ENCODE data around the gene MTMR4. TPM values are rescaled to one million over a fixed set of nuclear protein-coding genes. Genes with fewer than 3 reads are reported as not detected.

Gene MTMR4
- total and polyA plus RNA-seq, 2 experiments from 2014 or later = 11.1 to 42.2 TPM

GRCh38 chr17:58487589-58488427 lies 26.6 kb downstream of the MTMR4 start, which contains the start of gene HSF5:
Gene HSF5 (minus strand): TSS chr17:58488408. CDS start chr17:58488274, 134 bp downstream.
- Histone ChIP-seq H2AFZ (peak within 1 kb of the TSS; percentile 99), H4K20me1 (replicated peaks; ENCODE audit: insufficient read depth) (no peaks in the 10 kb centered on the region), H3K4me1 (ENCODE audit: insufficient read depth) (0 out of 2 replicates have a peak, but pooled peaks cover 3% of the 10 kb centered on the region), H3K9me2 (ENCODE audit: insufficient read depth) (peaks cover 3% of the 10 kb centered on the region; the same call in 1 of the 2 replicates), H3K27ac (ENCODE audit: low read depth) (no peak within 1 kb of the TSS), H3F3A (replicated peaks; ENCODE audit: low read depth) (peaks cover 7% of the 10 kb centered on the region; the same call in 1 of the 2 replicates), H3K27me3 (ENCODE audit: insufficient read depth) (peaks cover 20% of the 10 kb centered on the region), H3K4me2 (peak within 1 kb of the TSS; percentile 73), H3K36me3 (ENCODE audit: insufficient read depth) (peaks cover 31% of the 10 kb centered on the region), H3K79me2 (replicated peaks; ENCODE audit: insufficient read depth) (no peaks in the 10 kb centered on the region), H3K4me3 (peak within 1 kb of the TSS; percentile 49)
- Mint-ChIP-seq H3K36me3 (ENCODE audit: low read depth) (peaks cover 42% of the 10 kb centered on the region), H3K4me3 (peak within 1 kb of the TSS; percentile 27; the same call in 1 of the 3 replicates), H3K27ac (no peak within 1 kb of the TSS), H3K4me1 (no peaks in the 10 kb centered on the region), H3K9me3 (no peaks in the 10 kb centered on the region; the same call in 2 of the 3 replicates), H3K27me3 (ENCODE audit: insufficient read depth, low read depth, poor library complexity) (peaks cover 4% of the 10 kb centered on the region)
- TF ChIP-seq CREB1 (CRISPR knock-in tag; IDR thresholded peaks at IDR 0.05; ENCODE audit: low read depth) (peak; percentile 33; the same call in 1 of the 2 replicates), EZH2 (IDR thresholded peaks at IDR 0.05; ENCODE audit: low read depth, unreplicated experiment) (no peak), JUNB (IDR thresholded peaks at IDR 0.05; ENCODE audit: unreplicated experiment) (no peak)
- TF ChIP-seq, protein P1, sequence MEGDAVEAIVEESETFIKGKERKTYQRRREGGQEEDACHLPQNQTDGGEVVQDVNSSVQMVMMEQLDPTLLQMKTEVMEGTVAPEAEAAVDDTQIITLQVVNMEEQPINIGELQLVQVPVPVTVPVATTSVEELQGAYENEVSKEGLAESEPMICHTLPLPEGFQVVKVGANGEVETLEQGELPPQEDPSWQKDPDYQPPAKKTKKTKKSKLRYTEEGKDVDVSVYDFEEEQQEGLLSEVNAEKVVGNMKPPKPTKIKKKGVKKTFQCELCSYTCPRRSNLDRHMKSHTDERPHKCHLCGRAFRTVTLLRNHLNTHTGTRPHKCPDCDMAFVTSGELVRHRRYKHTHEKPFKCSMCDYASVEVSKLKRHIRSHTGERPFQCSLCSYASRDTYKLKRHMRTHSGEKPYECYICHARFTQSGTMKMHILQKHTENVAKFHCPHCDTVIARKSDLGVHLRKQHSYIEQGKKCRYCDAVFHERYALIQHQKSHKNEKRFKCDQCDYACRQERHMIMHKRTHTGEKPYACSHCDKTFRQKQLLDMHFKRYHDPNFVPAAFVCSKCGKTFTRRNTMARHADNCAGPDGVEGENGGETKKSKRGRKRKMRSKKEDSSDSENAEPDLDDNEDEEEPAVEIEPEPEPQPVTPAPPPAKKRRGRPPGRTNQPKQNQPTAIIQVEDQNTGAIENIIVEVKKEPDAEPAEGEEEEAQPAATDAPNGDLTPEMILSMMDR (conservative IDR thresholded peaks at IDR 0.05; ENCODE audit: low read depth in 2 of 2) = peak; percentile 63 to 71
- ATAC-seq (peak; percentile 93), DNase-seq (ENCODE audit: low spot score) (peak; percentile 87)

DNA sequence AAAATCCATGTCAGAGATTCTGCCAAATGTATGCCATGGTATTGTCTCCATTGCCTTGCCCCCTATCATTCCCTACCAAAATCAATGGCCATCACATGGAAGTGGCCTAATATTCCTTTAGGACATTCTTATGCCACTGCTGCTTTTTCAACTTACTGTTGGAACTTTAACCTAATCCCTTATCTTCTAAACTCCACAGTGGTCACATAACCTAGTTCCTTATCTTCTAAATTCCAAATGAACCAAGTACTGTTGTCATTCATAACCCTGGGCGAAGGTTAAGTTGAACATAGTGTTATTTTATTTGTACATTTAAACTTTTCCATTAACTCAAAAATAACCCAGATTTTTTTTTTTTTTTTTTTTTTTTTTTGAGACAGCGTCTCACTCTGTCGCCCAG lies 29.8 kb downstream of the MTMR4 start:
- no peaks in the 10 kb centered on the region for H4K20me1 ChIP-seq (replicated peaks; ENCODE audit: insufficient read depth)
- H3K27ac ChIP-seq (ENCODE audit: low read depth) = no peak overlapping the region
- Mint-ChIP-seq H3K9me3 (no peaks in the 10 kb centered on the region; the same call in 2 of the 3 replicates), H3K4me3 (no peak overlapping the region), H3K27me3 (ENCODE audit: insufficient read depth, low read depth, poor library complexity) (peaks cover 4% of the 10 kb centered on the region), H3K4me1 (no peaks in the 10 kb centered on the region), H3K36me3 (ENCODE audit: low read depth) (peaks cover 14% of the 10 kb centered on the region), H3K27ac (no peak overlapping the region)
- H3K36me3 ChIP-seq (ENCODE audit: insufficient read depth) = peaks cover 7% of the 10 kb centered on the region; the same call in 1 of the 2 replicates
- H2AFZ ChIP-seq = no peak overlapping the region
- peaks cover 7% of the 10 kb centered on the region; the same call in 1 of the 2 replicates for H3F3A ChIP-seq (replicated peaks; ENCODE audit: low read depth)
- ATAC-seq = no peak
- H3K27me3 ChIP-seq (ENCODE audit: insufficient read depth) = peaks cover 20% of the 10 kb centered on the region
- no peak for DNase-seq (ENCODE audit: low spot score)
- no peak overlapping the region for H3K4me3 ChIP-seq
- H3K79me2 ChIP-seq (replicated peaks; ENCODE audit: insufficient read depth) = no peaks in the 10 kb centered on the region
- peaks cover 3% of the 10 kb centered on the region; the same call in 1 of the 2 replicates for H3K9me2 ChIP-seq (ENCODE audit: insufficient read depth)
- 0 out of 2 replicates have a peak, but pooled peaks cover 3% of the 10 kb centered on the region for H3K4me1 ChIP-seq (ENCODE audit: insufficient read depth)
- no peak overlapping the region for H3K4me2 ChIP-seq
- TF ChIP-seq, protein P2, sequence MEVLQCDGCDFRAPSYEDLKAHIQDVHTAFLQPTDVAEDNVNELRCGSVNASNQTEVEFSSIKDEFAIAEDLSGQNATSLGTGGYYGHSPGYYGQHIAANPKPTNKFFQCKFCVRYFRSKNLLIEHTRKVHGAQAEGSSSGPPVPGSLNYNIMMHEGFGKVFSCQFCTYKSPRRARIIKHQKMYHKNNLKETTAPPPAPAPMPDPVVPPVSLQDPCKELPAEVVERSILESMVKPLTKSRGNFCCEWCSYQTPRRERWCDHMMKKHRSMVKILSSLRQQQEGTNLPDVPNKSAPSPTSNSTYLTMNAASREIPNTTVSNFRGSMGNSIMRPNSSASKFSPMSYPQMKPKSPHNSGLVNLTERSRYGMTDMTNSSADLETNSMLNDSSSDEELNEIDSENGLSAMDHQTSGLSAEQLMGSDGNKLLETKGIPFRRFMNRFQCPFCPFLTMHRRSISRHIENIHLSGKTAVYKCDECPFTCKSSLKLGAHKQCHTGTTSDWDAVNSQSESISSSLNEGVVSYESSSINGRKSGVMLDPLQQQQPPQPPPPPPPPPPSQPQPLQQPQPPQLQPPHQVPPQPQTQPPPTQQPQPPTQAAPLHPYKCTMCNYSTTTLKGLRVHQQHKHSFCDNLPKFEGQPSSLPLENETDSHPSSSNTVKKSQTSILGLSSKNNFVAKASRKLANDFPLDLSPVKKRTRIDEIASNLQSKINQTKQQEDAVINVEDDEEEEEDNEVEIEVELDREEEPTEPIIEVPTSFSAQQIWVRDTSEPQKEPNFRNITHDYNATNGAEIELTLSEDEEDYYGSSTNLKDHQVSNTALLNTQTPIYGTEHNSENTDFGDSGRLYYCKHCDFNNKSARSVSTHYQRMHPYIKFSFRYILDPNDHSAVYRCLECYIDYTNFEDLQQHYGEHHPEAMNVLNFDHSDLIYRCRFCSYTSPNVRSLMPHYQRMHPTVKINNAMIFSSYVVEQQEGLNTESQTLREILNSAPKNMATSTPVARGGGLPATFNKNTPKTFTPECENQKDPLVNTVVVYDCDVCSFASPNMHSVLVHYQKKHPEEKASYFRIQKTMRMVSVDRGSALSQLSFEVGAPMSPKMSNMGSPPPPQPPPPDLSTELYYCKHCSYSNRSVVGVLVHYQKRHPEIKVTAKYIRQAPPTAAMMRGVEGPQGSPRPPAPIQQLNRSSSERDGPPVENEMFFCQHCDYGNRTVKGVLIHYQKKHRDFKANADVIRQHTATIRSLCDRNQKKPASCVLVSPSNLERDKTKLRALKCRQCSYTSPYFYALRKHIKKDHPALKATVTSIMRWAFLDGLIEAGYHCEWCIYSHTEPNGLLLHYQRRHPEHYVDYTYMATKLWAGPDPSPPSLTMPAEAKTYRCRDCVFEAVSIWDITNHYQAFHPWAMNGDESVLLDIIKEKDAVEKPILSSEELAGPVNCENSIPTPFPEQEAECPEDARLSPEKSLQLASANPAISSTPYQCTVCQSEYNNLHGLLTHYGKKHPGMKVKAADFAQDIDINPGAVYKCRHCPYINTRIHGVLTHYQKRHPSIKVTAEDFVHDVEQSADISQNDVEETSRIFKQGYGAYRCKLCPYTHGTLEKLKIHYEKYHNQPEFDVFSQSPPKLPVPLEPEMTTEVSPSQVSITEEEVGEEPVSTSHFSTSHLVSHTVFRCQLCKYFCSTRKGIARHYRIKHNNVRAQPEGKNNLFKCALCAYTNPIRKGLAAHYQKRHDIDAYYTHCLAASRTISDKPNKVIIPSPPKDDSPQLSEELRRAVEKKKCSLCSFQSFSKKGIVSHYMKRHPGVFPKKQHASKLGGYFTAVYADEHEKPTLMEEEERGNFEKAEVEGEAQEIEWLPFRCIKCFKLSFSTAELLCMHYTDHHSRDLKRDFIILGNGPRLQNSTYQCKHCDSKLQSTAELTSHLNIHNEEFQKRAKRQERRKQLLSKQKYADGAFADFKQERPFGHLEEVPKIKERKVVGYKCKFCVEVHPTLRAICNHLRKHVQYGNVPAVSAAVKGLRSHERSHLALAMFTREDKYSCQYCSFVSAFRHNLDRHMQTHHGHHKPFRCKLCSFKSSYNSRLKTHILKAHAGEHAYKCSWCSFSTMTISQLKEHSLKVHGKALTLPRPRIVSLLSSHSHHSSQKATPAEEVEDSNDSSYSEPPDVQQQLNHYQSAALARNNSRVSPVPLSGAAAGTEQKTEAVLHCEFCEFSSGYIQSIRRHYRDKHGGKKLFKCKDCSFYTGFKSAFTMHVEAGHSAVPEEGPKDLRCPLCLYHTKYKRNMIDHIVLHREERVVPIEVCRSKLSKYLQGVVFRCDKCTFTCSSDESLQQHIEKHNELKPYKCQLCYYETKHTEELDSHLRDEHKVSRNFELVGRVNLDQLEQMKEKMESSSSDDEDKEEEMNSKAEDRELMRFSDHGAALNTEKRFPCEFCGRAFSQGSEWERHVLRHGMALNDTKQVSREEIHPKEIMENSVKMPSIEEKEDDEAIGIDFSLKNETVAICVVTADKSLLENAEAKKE (CRISPR knock-in tag; IDR thresholded peaks at IDR 0.05) = no peak
- TF ChIP-seq NANOG (IDR thresholded peaks at IDR 0.05; ENCODE audit: borderline replicate concordance) (no peak), ZNF331 (CRISPR knock-in tag; IDR thresholded peaks at IDR 0.05; ENCODE audit: low read depth) (no peak), EZH2phosphoT487 (IDR thresholded peaks at IDR 0.05; ENCODE audit: unreplicated experiment) (no peak), POLR2AphosphoS5 (IDR thresholded peaks at IDR 0.05; ENCODE audit: low read depth) (no peak), EZH2 (IDR thresholded peaks at IDR 0.05; ENCODE audit: low read depth, unreplicated experiment) (no peak), CREB1 (CRISPR knock-in tag; IDR thresholded peaks at IDR 0.05; ENCODE audit: low read depth) (no peak)
- TF ChIP-seq, protein P1 (conservative IDR thresholded peaks at IDR 0.05; ENCODE audit: low read depth in 2 of 2) = no peak

All from GM23338 (cell line).